Measurements from ENCODE around the gene COMMD10.

The COMMD10 gene

GRCh38 chr5:116273448-116274242 lies 188.8 kb downstream of the COMMD10 start:
- H3K9ac ChIP-seq: no peak overlapping the region
- no peaks in the 10 kb centered on the region for H3K4me1 ChIP-seq
- H4K20me1 ChIP-seq: no peaks in the 10 kb centered on the region
- H3K27ac ChIP-seq: no peak overlapping the region
- no peaks in the 10 kb centered on the region for H3K27me3 ChIP-seq
- TF ChIP-seq Cebpa-rat (IDR thresholded peaks at IDR 0.05): no peak
- 0 out of 2 replicates have a peak, but pooled peaks cover 4% of the 10 kb centered on the region for H3K36me3 ChIP-seq
- H3K4me2 ChIP-seq: no peak overlapping the region
- H3K4me3 ChIP-seq: no peak overlapping the region
- peaks cover 10% of the 10 kb centered on the region for H3K9me3 ChIP-seq

GRCh38 chr5:116274251-116274650 lies 189.4 kb downstream of the COMMD10 start:
- Histone ChIP-seq H3K27ac (no peak overlapping the region), H3K9me3 (peaks cover 10% of the 10 kb centered on the region), H3K9ac (no peak overlapping the region), H4K20me1 (no peaks in the 10 kb centered on the region), H3K4me2 (no peak overlapping the region), H3K27me3 (no peaks in the 10 kb centered on the region), H3K4me1 (no peaks in the 10 kb centered on the region), H3K36me3 (0 out of 2 replicates have a peak, but pooled peaks cover 4% of the 10 kb centered on the region), H3K4me3 (no peak overlapping the region)
- no peak for TF ChIP-seq Cebpa-rat (IDR thresholded peaks at IDR 0.05)

- Histone ChIP-seq H3K4me2 (no peak overlapping the region), H3K4me1 (no peaks in the 10 kb centered on the region), H3K27me3 (no peaks in the 10 kb centered on the region), H4K20me1 (no peaks in the 10 kb centered on the region), H3K9ac (no peak overlapping the region), H3K27ac (no peak overlapping the region), H3K36me3 (0 out of 2 replicates have a peak, but pooled peaks cover 4% of the 10 kb centered on the region), H3K9me3 (peaks cover 10% of the 10 kb centered on the region), H3K4me3 (no peak overlapping the region)
- no peak for TF ChIP-seq Cebpa-rat (IDR thresholded peaks at IDR 0.05)
Measured at GRCh38 chr5:116275282-116275681, 190.5 kb downstream of the COMMD10 start.

- H3K27me3 ChIP-seq: no peaks in the 10 kb centered on the region
- H3K27ac ChIP-seq: no peak overlapping the region
- 0 out of 2 replicates have a peak, but pooled peaks cover 4% of the 10 kb centered on the region for H3K36me3 ChIP-seq
- peaks cover 10% of the 10 kb centered on the region for H3K9me3 ChIP-seq
- H3K4me1 ChIP-seq: no peaks in the 10 kb centered on the region
- H4K20me1 ChIP-seq: no peaks in the 10 kb centered on the region
- H3K4me3 ChIP-seq: no peak overlapping the region
- no peak overlapping the region for H3K4me2 ChIP-seq
- H3K9ac ChIP-seq: no peak overlapping the region
- TF ChIP-seq Cebpa-rat (IDR thresholded peaks at IDR 0.05): no peak
Measured at GRCh38 chr5:116276952-116277351, 192.1 kb downstream of the COMMD10 start.

GRCh38 chr5:116280149-116280803 lies 195.5 kb downstream of the COMMD10 start:
- no peak overlapping the region for H3K4me2 ChIP-seq
- no peak for TF ChIP-seq Cebpa-rat (IDR thresholded peaks at IDR 0.05)

GRCh38 chr5:116281309-116281708 lies 196.5 kb downstream of the COMMD10 start:
- H3K9me3 ChIP-seq: peaks cover 7% of the 10 kb centered on the region
- peak overlapping the region; percentile 31; the same call in 1 of the 2 replicates for H3K4me2 ChIP-seq
- no peak overlapping the region for H3K4me3 ChIP-seq
- no peaks in the 10 kb centered on the region for H3K4me1 ChIP-seq
- TF ChIP-seq Cebpa-rat (IDR thresholded peaks at IDR 0.05): no peak
- no peaks in the 10 kb centered on the region for H4K20me1 ChIP-seq
- no peaks in the 10 kb centered on the region for H3K27me3 ChIP-seq
- H3K27ac ChIP-seq: no peak overlapping the region
- no peak overlapping the region for H3K9ac ChIP-seq
- H3K36me3 ChIP-seq: 0 out of 2 replicates have a peak, but pooled peaks cover under 1% of the 10 kb centered on the region

More at GRCh38 chr5:116280149-116280803, 195.5 kb downstream of the COMMD10 start:
- 0 out of 2 replicates have a peak, but pooled peaks cover 4% of the 10 kb centered on the region for H3K36me3 ChIP-seq
- no peak overlapping the region for H3K9ac ChIP-seq
- no peak overlapping the region for H3K4me3 ChIP-seq
- no peaks in the 10 kb centered on the region for H3K27me3 ChIP-seq
- no peak overlapping the region for H3K27ac ChIP-seq
- no peaks in the 10 kb centered on the region for H4K20me1 ChIP-seq
- H3K4me1 ChIP-seq: no peaks in the 10 kb centered on the region
- peaks cover 10% of the 10 kb centered on the region for H3K9me3 ChIP-seq

GRCh38 chr5:116288524-116288923 lies 203.7 kb downstream of the COMMD10 start:
- Histone ChIP-seq H3K4me2 (no peak overlapping the region), H4K20me1 (no peaks in the 10 kb centered on the region), H3K27ac (no peak overlapping the region), H3K9me3 (peaks cover 25% of the 10 kb centered on the region), H3K4me3 (no peak overlapping the region), H3K27me3 (no peaks in the 10 kb centered on the region), H3K9ac (no peak overlapping the region), H3K4me1 (no peaks in the 10 kb centered on the region), H3K36me3 (0 out of 2 replicates have a peak, but pooled peaks cover 8% of the 10 kb centered on the region)
- TF ChIP-seq Cebpa-rat (IDR thresholded peaks at IDR 0.05): no peak

- Histone ChIP-seq H3K4me1 (no peaks in the 10 kb centered on the region), H3K36me3 (0 out of 2 replicates have a peak, but pooled peaks cover 8% of the 10 kb centered on the region), H3K27me3 (no peaks in the 10 kb centered on the region), H3K9me3 (peaks cover 25% of the 10 kb centered on the region), H3K4me2 (no peak overlapping the region), H3K4me3 (no peak overlapping the region), H4K20me1 (no peaks in the 10 kb centered on the region), H3K9ac (no peak overlapping the region), H3K27ac (no peak overlapping the region)
- TF ChIP-seq Cebpa-rat (IDR thresholded peaks at IDR 0.05): no peak
Measured at GRCh38 chr5:116289276-116289675, 204.5 kb downstream of the COMMD10 start.

GRCh38 chr5:116291271-116291670 lies 206.4 kb downstream of the COMMD10 start:
- peaks cover 28% of the 10 kb centered on the region for H3K9me3 ChIP-seq
- H3K27ac ChIP-seq: no peak overlapping the region
- no peak overlapping the region for H3K4me3 ChIP-seq
- H3K9ac ChIP-seq: no peak overlapping the region
- H4K20me1 ChIP-seq: no peaks in the 10 kb centered on the region
- H3K36me3 ChIP-seq: 0 out of 2 replicates have a peak, but pooled peaks cover 16% of the 10 kb centered on the region
- no peak for TF ChIP-seq Cebpa-rat (IDR thresholded peaks at IDR 0.05)
- H3K27me3 ChIP-seq: no peaks in the 10 kb centered on the region
- no peaks in the 10 kb centered on the region for H3K4me1 ChIP-seq
- no peak overlapping the region for H3K4me2 ChIP-seq

- no peaks in the 10 kb centered on the region for H4K20me1 ChIP-seq
- peaks cover 29% of the 10 kb centered on the region for H3K9me3 ChIP-seq
- no peak overlapping the region for H3K9ac ChIP-seq
- no peaks in the 10 kb centered on the region for H3K27me3 ChIP-seq
- peaks cover 20% of the 10 kb centered on the region; the same call in 1 of the 2 replicates for H3K36me3 ChIP-seq
- no peak overlapping the region for H3K4me3 ChIP-seq
- TF ChIP-seq Cebpa-rat (IDR thresholded peaks at IDR 0.05): no peak
- no peak overlapping the region for H3K27ac ChIP-seq
- H3K4me1 ChIP-seq: no peaks in the 10 kb centered on the region
- no peak overlapping the region for H3K4me2 ChIP-seq
Measured at GRCh38 chr5:116292321-116292720, 207.5 kb downstream of the COMMD10 start.

Data from BLaER1 (cell line).